ACC112 (cell line): ENCODE data around the gene FAM149A.

Experiments used
- H2AFZ ChIP-seq: fragments of 200-600 bp; sonication (generic); one replicate; pipeline ENCODE4 v1.6.0; 2017; ENCODE audit warnings: antibody characterized with exemption, low read length; ENCODE audit not compliant: unreplicated experiment
- H3K27ac ChIP-seq: fragments of 200-600 bp; sonication (generic); 2 replicates; pipeline ENCODE4 v1.5.1; 2014; ENCODE audit warnings: low read depth, mild to moderate bottlenecking, antibody characterized with exemption, low read length, moderate library complexity
- H3K27me3 ChIP-seq: fragments of 200-600 bp; sonication (generic); 2 replicates; pipeline ENCODE4 v1.6.1; 2014; ENCODE audit warnings: mild to moderate bottlenecking, antibody characterized with exemption, low read length, moderate library complexity, mixed read lengths; ENCODE audit not compliant: insufficient read depth
- H3K36me3 ChIP-seq: fragments of 200-600 bp; sonication (generic); 2 replicates; pipeline ENCODE4 v1.6.1; 2016; ENCODE audit warnings: mild to moderate bottlenecking, antibody characterized with exemption, low read length, moderate library complexity, mixed read lengths; ENCODE audit not compliant: insufficient read depth
- H3K4me1 ChIP-seq: fragments of 200-600 bp; sonication (generic); one replicate; pipeline ENCODE4 v1.6.1; 2016; ENCODE audit warnings: low read length, mixed read lengths; ENCODE audit not compliant: insufficient read depth, unreplicated experiment, control insufficient read depth
- H3K4me3 ChIP-seq: fragments of 200-600 bp; sonication (generic); 2 replicates; pipeline ENCODE4 v1.5.1; 2014; ENCODE audit warnings: mild to moderate bottlenecking, low read depth, low read length
- H3K79me2 ChIP-seq: fragments of 200-600 bp; sonication (generic); one replicate; pipeline ENCODE4 v1.6.0; 2016; ENCODE audit warnings: low read length; ENCODE audit not compliant: control insufficient read depth, unreplicated experiment, insufficient read depth

Gene FAM149A

GRCh38 chr4:186105647-186106321, 1.3 kb downstream of the FAM149A start:
- no peaks in the 10 kb centered on the region for H3K79me2 ChIP-seq
- peaks cover 53% of the 10 kb centered on the region for H3K27me3 ChIP-seq
- H3K36me3 ChIP-seq, result no peaks in the 10 kb centered on the region
- H2AFZ ChIP-seq, result no peak overlapping the region
- H3K4me3 ChIP-seq, result 0 out of 2 replicates have a peak overlapping the region, but pooled peaks have one; percentile 72
- H3K4me1 ChIP-seq, result no peaks in the 10 kb centered on the region
- no peak overlapping the region for H3K27ac ChIP-seq

DNA sequence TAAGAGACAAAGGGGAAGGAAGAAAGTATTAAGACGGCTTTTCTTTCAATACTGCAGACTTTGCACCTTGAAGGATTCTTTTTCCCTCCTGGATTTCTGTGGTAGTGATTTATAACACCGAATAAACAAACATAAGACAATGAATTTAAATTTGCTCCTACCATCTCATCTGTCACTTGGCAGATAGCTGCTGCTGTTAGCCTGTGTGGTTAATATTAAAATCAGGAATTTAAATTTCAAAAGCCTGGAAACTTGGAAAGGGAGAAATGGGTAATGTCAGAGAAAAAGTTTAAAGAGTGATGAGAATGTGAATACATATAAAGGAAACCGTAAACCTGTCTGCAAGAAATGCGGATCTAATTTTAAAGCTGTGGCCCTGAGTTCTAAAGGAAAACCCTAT, 3.4 kb downstream of the FAM149A start:
- Histone ChIP-seq H3K4me3 (no peak overlapping the region), H3K27ac (no peak overlapping the region), H3K36me3 (no peaks in the 10 kb centered on the region), H3K4me1 (no peaks in the 10 kb centered on the region), H2AFZ (no peak overlapping the region), H3K27me3 (peaks cover 48% of the 10 kb centered on the region), H3K79me2 (no peaks in the 10 kb centered on the region)

GRCh38 chr4:186108391-186108790, 3.9 kb downstream of the FAM149A start:
- H3K27ac ChIP-seq, result no peak overlapping the region
- no peaks in the 10 kb centered on the region for H3K79me2 ChIP-seq
- H3K36me3 ChIP-seq, result no peaks in the 10 kb centered on the region
- peaks cover 43% of the 10 kb centered on the region for H3K27me3 ChIP-seq
- no peaks in the 10 kb centered on the region for H3K4me1 ChIP-seq
- no peak overlapping the region for H3K4me3 ChIP-seq
- H2AFZ ChIP-seq, result no peak overlapping the region

DNA sequence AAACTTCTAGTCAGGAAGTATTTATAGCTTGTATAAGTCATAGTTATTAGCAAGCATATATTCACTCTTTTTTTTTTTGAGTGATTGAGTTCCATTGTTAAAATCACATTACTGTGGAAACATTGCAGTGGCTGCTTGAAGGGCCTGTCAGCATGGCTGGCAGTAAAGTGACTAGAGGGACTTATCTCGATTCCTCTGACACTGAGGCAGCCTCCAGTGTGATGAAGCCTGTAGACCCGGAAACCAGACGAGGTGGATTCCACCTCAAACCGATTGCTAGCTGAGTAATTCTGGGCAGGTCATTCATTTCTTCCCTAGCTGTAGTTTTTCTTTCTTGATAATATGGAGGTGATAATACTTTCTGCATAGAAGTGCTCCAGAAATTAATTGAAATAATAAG, 4.7 kb downstream of the FAM149A start:
- no peaks in the 10 kb centered on the region for H3K79me2 ChIP-seq
- no peak overlapping the region for H3K27ac ChIP-seq
- no peaks in the 10 kb centered on the region for H3K4me1 ChIP-seq
- H3K36me3 ChIP-seq, result no peaks in the 10 kb centered on the region
- no peak overlapping the region for H3K4me3 ChIP-seq
- no peak overlapping the region for H2AFZ ChIP-seq
- H3K27me3 ChIP-seq, result peaks cover 35% of the 10 kb centered on the region

- H3K27me3 ChIP-seq, result peaks cover 35% of the 10 kb centered on the region
- H3K4me1 ChIP-seq, result no peaks in the 10 kb centered on the region
- no peak overlapping the region for H2AFZ ChIP-seq
- H3K27ac ChIP-seq, result no peak overlapping the region
- no peaks in the 10 kb centered on the region for H3K79me2 ChIP-seq
- no peaks in the 10 kb centered on the region for H3K36me3 ChIP-seq
- no peak overlapping the region for H3K4me3 ChIP-seq
Observed at GRCh38 chr4:186116697-186117096, 12.2 kb downstream of the FAM149A start.

DNA sequence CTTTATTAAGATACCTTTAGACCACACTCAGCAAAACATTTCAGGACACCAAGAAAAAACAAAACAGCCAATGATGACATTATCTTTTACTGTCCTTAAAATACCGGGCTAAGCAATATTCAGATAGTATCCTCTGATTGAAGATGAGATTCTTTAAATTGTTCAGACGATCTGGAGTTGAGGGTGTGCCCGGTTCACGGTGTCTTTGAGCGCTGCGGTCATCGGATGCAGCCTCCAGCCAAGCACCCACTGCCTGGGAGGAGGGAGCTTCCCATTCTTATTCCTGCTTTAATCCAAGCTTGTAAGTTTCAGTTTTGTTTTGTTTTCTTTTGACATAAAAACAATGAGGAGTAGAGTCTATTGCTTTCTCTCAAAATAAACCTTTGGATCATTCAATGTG, 14.1 kb downstream of the FAM149A start:
- H3K79me2 ChIP-seq, result no peaks in the 10 kb centered on the region
- H2AFZ ChIP-seq, result peak overlapping the region; percentile 57
- H3K36me3 ChIP-seq, result no peaks in the 10 kb centered on the region
- peak overlapping the region; percentile 12; the same call in 1 of the 2 replicates for H3K4me3 ChIP-seq
- H3K27me3 ChIP-seq, result peaks cover 35% of the 10 kb centered on the region
- H3K27ac ChIP-seq, result no peak overlapping the region
- H3K4me1 ChIP-seq, result no peaks in the 10 kb centered on the region

DNA sequence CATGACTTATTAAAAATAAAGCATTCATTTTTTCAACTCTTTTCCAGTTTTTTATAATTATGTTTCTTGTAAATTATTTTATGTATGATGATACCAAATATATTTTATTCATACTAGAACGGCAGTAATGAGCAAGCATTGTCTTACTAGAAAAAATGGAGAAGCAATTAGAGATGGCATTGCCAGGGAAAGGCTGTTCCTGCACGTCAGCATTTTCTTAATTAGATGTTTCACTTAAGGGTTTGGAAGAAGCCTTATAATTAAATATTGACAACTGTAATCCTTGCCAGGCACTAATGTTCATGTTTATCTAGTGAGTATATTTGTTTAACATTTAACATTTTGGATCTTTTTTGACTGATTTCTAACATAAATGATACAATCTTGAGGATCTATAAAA, 16.6 kb downstream of the FAM149A start:
- Histone ChIP-seq H3K79me2 (no peaks in the 10 kb centered on the region), H3K27me3 (peaks cover 35% of the 10 kb centered on the region)

DNA sequence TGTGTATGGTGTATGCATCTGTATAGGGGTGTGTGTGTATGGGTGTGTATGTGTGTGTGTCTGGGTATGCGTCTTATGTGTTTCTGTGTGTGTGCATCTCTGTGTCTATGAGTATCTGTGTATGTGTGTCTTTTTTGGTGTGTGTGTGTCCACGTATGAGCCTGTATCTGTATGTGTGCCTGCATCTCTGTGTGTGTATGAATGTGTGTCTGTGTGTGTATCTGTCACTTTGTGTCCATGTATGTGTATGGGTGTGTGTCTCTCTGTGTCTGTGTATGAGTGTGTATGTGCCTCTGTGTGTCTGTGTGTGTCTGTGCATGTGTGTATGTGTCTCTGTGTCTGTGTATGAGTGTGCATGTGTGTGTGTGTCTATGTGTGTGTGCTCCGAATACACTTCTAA, 24.3 kb downstream of the FAM149A start:
- Histone ChIP-seq H3K79me2 (no peaks in the 10 kb centered on the region), H3K27ac (no peak overlapping the region), H3K4me3 (no peak overlapping the region), H2AFZ (no peak overlapping the region), H3K36me3 (no peaks in the 10 kb centered on the region), H3K27me3 (peaks cover 11% of the 10 kb centered on the region; the same call in 1 of the 2 replicates), H3K4me1 (peaks cover 5% of the 10 kb centered on the region)

More for the DNA sequence above, 16.6 kb downstream of the FAM149A start:
- Histone ChIP-seq H3K4me1 (no peaks in the 10 kb centered on the region), H3K36me3 (no peaks in the 10 kb centered on the region), H2AFZ (no peak overlapping the region), H3K4me3 (no peak overlapping the region), H3K27ac (no peak overlapping the region)

GRCh38 chr4:186131935-186132334, 27.4 kb downstream of the FAM149A start:
- Histone ChIP-seq H3K27ac (no peak overlapping the region), H3K36me3 (no peaks in the 10 kb centered on the region), H3K79me2 (no peaks in the 10 kb centered on the region), H3K4me1 (peaks cover 5% of the 10 kb centered on the region), H3K4me3 (no peak overlapping the region), H3K27me3 (peaks cover 11% of the 10 kb centered on the region; the same call in 1 of the 2 replicates), H2AFZ (no peak overlapping the region)

GRCh38 chr4:186132577-186133242, 28.2 kb downstream of the FAM149A start:
- H2AFZ ChIP-seq, result no peak overlapping the region
- no peak overlapping the region for H3K27ac ChIP-seq
- peaks cover 5% of the 10 kb centered on the region for H3K4me1 ChIP-seq
- no peaks in the 10 kb centered on the region for H3K36me3 ChIP-seq
- no peaks in the 10 kb centered on the region for H3K79me2 ChIP-seq
- peaks cover 11% of the 10 kb centered on the region; the same call in 1 of the 2 replicates for H3K27me3 ChIP-seq
- H3K4me3 ChIP-seq, result no peak overlapping the region

- H3K36me3 ChIP-seq, result no peaks in the 10 kb centered on the region
- peaks cover 7% of the 10 kb centered on the region; the same call in 1 of the 2 replicates for H3K27me3 ChIP-seq
- H2AFZ ChIP-seq, result no peak overlapping the region
- peaks cover 5% of the 10 kb centered on the region for H3K4me1 ChIP-seq
- no peak overlapping the region for H3K27ac ChIP-seq
- no peak overlapping the region for H3K4me3 ChIP-seq
- no peaks in the 10 kb centered on the region for H3K79me2 ChIP-seq
Observed at GRCh38 chr4:186134257-186134656, 29.8 kb downstream of the FAM149A start.
